GM12874 (cell line): ENCODE measurements around the gene ATP2B3.

Source experiments
- CTCF ChIP-seq: IDR thresholded peaks from 2 replicates; pipeline ENCODE4 v1.5.1; 2011; ENCODE audit warnings: low read depth, mild to moderate bottlenecking, control low read depth, low read length, moderate library complexity; ENCODE audit not compliant: insufficient read depth

Gene ATP2B3

GRCh38 chrX:153511784-153512500 lies 5.5 kb upstream of the ATP2B3 start:
- no peak for TF ChIP-seq CTCF

GRCh38 chrX:153512501-153512893 lies 4.9 kb upstream of the ATP2B3 start:
- TF ChIP-seq CTCF: no peak

- TF ChIP-seq CTCF: no peak
Measured at GRCh38 chrX:153513265-153513664, 4.2 kb upstream of the ATP2B3 start.

- TF ChIP-seq CTCF: no peak
Measured at GRCh38 chrX:153514259-153514658, 3.2 kb upstream of the ATP2B3 start.

GRCh38 chrX:153515435-153515834 lies 2.0 kb upstream of the ATP2B3 start:
- no peak for TF ChIP-seq CTCF

GRCh38 chrX:153516073-153516472 lies 1.4 kb upstream of the ATP2B3 start:
- TF ChIP-seq CTCF: no peak

- TF ChIP-seq CTCF: no peak
Measured at GRCh38 chrX:153517946-153518834, 748 bp downstream of the ATP2B3 start.
